IPS-20b (cell line): ENCODE measurements around the gene ADAMTS9.

Experiments
- H3K27ac ChIP-seq: one replicate; pipeline ENCODE4 v1.5.1; 2013; ENCODE audit warnings: low read length
- H3K27me3 ChIP-seq: 2 replicates; pipeline ENCODE4 v1.6.1; 2013; ENCODE audit warnings: mild to moderate bottlenecking, low read length, inconsistent platforms; ENCODE audit not compliant: insufficient read depth
- H3K36me3 ChIP-seq: 2 replicates; pipeline ENCODE4 v1.6.1; 2013; ENCODE audit warnings: low read depth, mild to moderate bottlenecking, inconsistent platforms, low read length, moderate library complexity; ENCODE audit not compliant: insufficient read depth
- H3K4me1 ChIP-seq: 2 replicates; pipeline ENCODE4 v1.6.1; 2013; ENCODE audit warnings: mild to moderate bottlenecking, control low read depth, inconsistent platforms, low read length, moderate library complexity; ENCODE audit not compliant: insufficient read depth
- H3K4me3 ChIP-seq: 2 replicates; pipeline ENCODE4 v1.5.1; 2013; ENCODE audit warnings: mild to moderate bottlenecking, low read length, inconsistent platforms
- H3K9ac ChIP-seq: 2 replicates; pipeline ENCODE4 v1.6.1; 2013; ENCODE audit warnings: low read depth, mild to moderate bottlenecking, inconsistent platforms, low read length, moderate library complexity
- H3K9me3 ChIP-seq: 2 replicates; pipeline ENCODE4 v1.6.1; 2013; ENCODE audit warnings: mild to moderate bottlenecking, low read depth, low read length, inconsistent platforms; ENCODE audit not compliant: insufficient read depth

Gene ADAMTS9

GRCh38 chr3:64650096-64650622 lies 37.6 kb downstream of the ADAMTS9 start:
- Histone ChIP-seq H3K36me3 (no peaks in the 10 kb centered on the region), H3K4me1 (peaks cover 13% of the 10 kb centered on the region; the same call in 1 of the 2 replicates), H3K27ac (no peak overlapping the region), H3K27me3 (no peaks in the 10 kb centered on the region), H3K9me3 (no peaks in the 10 kb centered on the region), H3K9ac (no peak overlapping the region), H3K4me3 (no peak overlapping the region)

GRCh38 chr3:64648927-64649906 lies 38.6 kb downstream of the ADAMTS9 start:
- Histone ChIP-seq H3K4me3 (no peak overlapping the region), H3K9ac (no peak overlapping the region), H3K27me3 (no peaks in the 10 kb centered on the region), H3K36me3 (no peaks in the 10 kb centered on the region), H3K4me1 (peaks cover 13% of the 10 kb centered on the region; the same call in 1 of the 2 replicates), H3K9me3 (no peaks in the 10 kb centered on the region; the same call in 1 of the 2 replicates), H3K27ac (no peak overlapping the region)

- Histone ChIP-seq H3K9ac (no peak overlapping the region), H3K27me3 (no peaks in the 10 kb centered on the region), H3K9me3 (no peaks in the 10 kb centered on the region; the same call in 1 of the 2 replicates), H3K4me3 (no peak overlapping the region), H3K36me3 (no peaks in the 10 kb centered on the region), H3K27ac (no peak overlapping the region), H3K4me1 (peaks cover 13% of the 10 kb centered on the region; the same call in 1 of the 2 replicates)
Observed at GRCh38 chr3:64647825-64648224, 40.0 kb downstream of the ADAMTS9 start.

- Histone ChIP-seq H3K9me3 (no peaks in the 10 kb centered on the region; the same call in 1 of the 2 replicates), H3K4me3 (no peak overlapping the region), H3K4me1 (peaks cover 1% of the 10 kb centered on the region; the same call in 1 of the 2 replicates), H3K27me3 (no peaks in the 10 kb centered on the region), H3K9ac (no peak overlapping the region), H3K27ac (no peak overlapping the region), H3K36me3 (no peaks in the 10 kb centered on the region)
Observed at GRCh38 chr3:64645243-64645642, 42.6 kb downstream of the ADAMTS9 start.

GRCh38 chr3:64644483-64644882 lies 43.3 kb downstream of the ADAMTS9 start:
- H3K9me3 ChIP-seq: no peaks in the 10 kb centered on the region; the same call in 1 of the 2 replicates

GRCh38 chr3:64642327-64643151 lies 45.3 kb downstream of the ADAMTS9 start:
- H3K27me3 ChIP-seq: no peaks in the 10 kb centered on the region
- no peak overlapping the region for H3K9ac ChIP-seq
- H3K36me3 ChIP-seq: no peaks in the 10 kb centered on the region
- H3K27ac ChIP-seq: no peak overlapping the region
- no peaks in the 10 kb centered on the region; the same call in 1 of the 2 replicates for H3K9me3 ChIP-seq
- no peaks in the 10 kb centered on the region; the same call in 1 of the 2 replicates for H3K4me1 ChIP-seq
- no peak overlapping the region for H3K4me3 ChIP-seq

More at GRCh38 chr3:64644483-64644882, 43.3 kb downstream of the ADAMTS9 start:
- no peak overlapping the region for H3K4me3 ChIP-seq
- no peaks in the 10 kb centered on the region for H3K36me3 ChIP-seq
- no peaks in the 10 kb centered on the region for H3K27me3 ChIP-seq
- H3K9ac ChIP-seq: no peak overlapping the region
- no peak overlapping the region for H3K27ac ChIP-seq
- no peaks in the 10 kb centered on the region; the same call in 1 of the 2 replicates for H3K4me1 ChIP-seq

GRCh38 chr3:64638981-64639481 lies 48.8 kb downstream of the ADAMTS9 start:
- Histone ChIP-seq H3K4me1 (no peaks in the 10 kb centered on the region; the same call in 1 of the 2 replicates), H3K27me3 (no peaks in the 10 kb centered on the region), H3K27ac (no peak overlapping the region), H3K4me3 (no peak overlapping the region), H3K9ac (no peak overlapping the region), H3K9me3 (no peaks in the 10 kb centered on the region), H3K36me3 (no peaks in the 10 kb centered on the region)

- Histone ChIP-seq H3K9ac (no peak overlapping the region), H3K4me1 (no peaks in the 10 kb centered on the region; the same call in 1 of the 2 replicates), H3K27ac (no peak overlapping the region)
Observed at GRCh38 chr3:64638511-64638910, 49.3 kb downstream of the ADAMTS9 start.

GRCh38 chr3:64634417-64634816 lies 53.4 kb downstream of the ADAMTS9 start:
- H3K27ac ChIP-seq: no peak overlapping the region
- H3K4me3 ChIP-seq: no peak overlapping the region
- H3K9ac ChIP-seq: no peak overlapping the region
- no peaks in the 10 kb centered on the region; the same call in 1 of the 2 replicates for H3K4me1 ChIP-seq
- H3K27me3 ChIP-seq: no peaks in the 10 kb centered on the region
- H3K36me3 ChIP-seq: no peaks in the 10 kb centered on the region
- H3K9me3 ChIP-seq: no peaks in the 10 kb centered on the region

More at GRCh38 chr3:64638511-64638910, 49.3 kb downstream of the ADAMTS9 start:
- Histone ChIP-seq H3K27me3 (no peaks in the 10 kb centered on the region), H3K4me3 (no peak overlapping the region), H3K36me3 (no peaks in the 10 kb centered on the region), H3K9me3 (no peaks in the 10 kb centered on the region)

GRCh38 chr3:64631951-64632350 lies 55.8 kb downstream of the ADAMTS9 start:
- no peak overlapping the region for H3K27ac ChIP-seq
- H3K36me3 ChIP-seq: no peaks in the 10 kb centered on the region
- no peak overlapping the region for H3K4me3 ChIP-seq
- H3K9me3 ChIP-seq: no peaks in the 10 kb centered on the region
- H3K4me1 ChIP-seq: peaks cover 2% of the 10 kb centered on the region; the same call in 1 of the 2 replicates
- no peaks in the 10 kb centered on the region for H3K27me3 ChIP-seq
- no peak overlapping the region for H3K9ac ChIP-seq
